Ascending aorta (tissue), 2 donors: ENCODE data around the gene IFNL2. TPM values are rescaled to one million over a fixed set of nuclear protein-coding genes. Genes with fewer than 3 reads are reported as not detected.

Experiments
- DNase-seq, 2 donors: peaks; one replicate each; pipeline ENCODE4 v3.0.0-alpha.2; 2019; ENCODE audit warnings: low spot score in 2 of 2
- H3K27ac ChIP-seq, 2 donors: fragments of 200-600 bp; sonication (generic); one replicate each; pipeline ENCODE4 v1.5.1; 2016 to 2017; ENCODE audit warnings: mild to moderate bottlenecking in 1 of 2
- H3K27me3 ChIP-seq: fragments of 200-600 bp; sonication (generic); one replicate; pipeline ENCODE4 v1.5.1; 2017
- H3K36me3 ChIP-seq, 2 donors: fragments of 200-600 bp; sonication (generic); one replicate each; pipeline ENCODE4 v1.5.1; 2016
- H3K4me1 ChIP-seq, 2 donors: fragments of 200-600 bp; sonication (generic); one replicate each; pipeline ENCODE4 v1.5.1; 2016 to 2017; ENCODE audit warnings: mild to moderate bottlenecking in 1 of 2
- H3K4me3 ChIP-seq, 2 donors: fragments of 200-600 bp; sonication (generic); one replicate each; pipeline ENCODE4 v1.5.1; 2016 to 2017; ENCODE audit warnings: mild to moderate bottlenecking in 1 of 2
- H3K9me3 ChIP-seq, 2 donors: fragments of 200-600 bp; sonication (generic); one replicate each; pipeline ENCODE4 v1.5.1; 2016
- intact Hi-C: fragments of 100-400 bp; cut with DNase I; formaldehyde crosslinking; loops from one replicate; pipeline ENCODE4 v1.15.1; 2023
- total RNA-seq: library from RNA; depleted of rRNA; stranded (reverse); fragments of >200 nt; gene quantifications from one replicate; pipeline ENCODE4 v1.1.0, GENCODE V29; 2016
- TF ChIP-seq, protein P1 (sequence below), 3 experiments: fragments of 200-600 bp in 2 of 3; fragments of 450-650 bp in 1 of 3; sonication (generic) in 2 of 3; IDR thresholded peaks; one replicate each; pipeline ENCODE4 v1.5.1; 2016 to 2019; ENCODE audit warnings: antibody characterized with exemption in 3 of 3, mild to moderate bottlenecking in 1 of 3, moderate library complexity in 1 of 3

The IFNL2 gene
- total RNA-seq, 1 donor from 2014 or later = not detected

DNA sequence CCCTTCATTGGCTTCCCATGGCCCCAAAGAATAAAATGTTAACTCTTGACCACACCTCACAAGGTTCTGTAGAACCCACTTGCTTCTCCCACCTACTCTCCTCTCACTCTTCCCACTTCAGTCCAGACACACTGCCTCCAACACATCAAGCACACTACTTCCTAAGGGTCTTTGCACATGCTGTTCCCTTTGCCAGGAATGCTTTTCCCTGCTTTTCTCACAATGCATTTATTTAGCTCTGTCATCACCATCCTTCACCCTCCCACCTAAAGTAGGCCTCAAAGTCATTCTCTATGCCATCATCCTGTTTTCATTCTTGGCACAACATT, 36.0 kb downstream of the IFNL2 start:
- H3K36me3 ChIP-seq = no peaks in the 10 kb centered on the region
- TF ChIP-seq, protein P1, sequence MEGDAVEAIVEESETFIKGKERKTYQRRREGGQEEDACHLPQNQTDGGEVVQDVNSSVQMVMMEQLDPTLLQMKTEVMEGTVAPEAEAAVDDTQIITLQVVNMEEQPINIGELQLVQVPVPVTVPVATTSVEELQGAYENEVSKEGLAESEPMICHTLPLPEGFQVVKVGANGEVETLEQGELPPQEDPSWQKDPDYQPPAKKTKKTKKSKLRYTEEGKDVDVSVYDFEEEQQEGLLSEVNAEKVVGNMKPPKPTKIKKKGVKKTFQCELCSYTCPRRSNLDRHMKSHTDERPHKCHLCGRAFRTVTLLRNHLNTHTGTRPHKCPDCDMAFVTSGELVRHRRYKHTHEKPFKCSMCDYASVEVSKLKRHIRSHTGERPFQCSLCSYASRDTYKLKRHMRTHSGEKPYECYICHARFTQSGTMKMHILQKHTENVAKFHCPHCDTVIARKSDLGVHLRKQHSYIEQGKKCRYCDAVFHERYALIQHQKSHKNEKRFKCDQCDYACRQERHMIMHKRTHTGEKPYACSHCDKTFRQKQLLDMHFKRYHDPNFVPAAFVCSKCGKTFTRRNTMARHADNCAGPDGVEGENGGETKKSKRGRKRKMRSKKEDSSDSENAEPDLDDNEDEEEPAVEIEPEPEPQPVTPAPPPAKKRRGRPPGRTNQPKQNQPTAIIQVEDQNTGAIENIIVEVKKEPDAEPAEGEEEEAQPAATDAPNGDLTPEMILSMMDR (IDR thresholded peaks at IDR 0.05) = no peak
- H3K4me3 ChIP-seq = no peak overlapping the region
- peaks cover 7% of the 10 kb centered on the region for H3K27me3 ChIP-seq
- DNase-seq = no peak
- no peak overlapping the region for H3K27ac ChIP-seq
- no peaks in the 10 kb centered on the region for H3K9me3 ChIP-seq
- H3K4me1 ChIP-seq = no peaks in the 10 kb centered on the region
- intact Hi-C loops = no loop called here

DNA sequence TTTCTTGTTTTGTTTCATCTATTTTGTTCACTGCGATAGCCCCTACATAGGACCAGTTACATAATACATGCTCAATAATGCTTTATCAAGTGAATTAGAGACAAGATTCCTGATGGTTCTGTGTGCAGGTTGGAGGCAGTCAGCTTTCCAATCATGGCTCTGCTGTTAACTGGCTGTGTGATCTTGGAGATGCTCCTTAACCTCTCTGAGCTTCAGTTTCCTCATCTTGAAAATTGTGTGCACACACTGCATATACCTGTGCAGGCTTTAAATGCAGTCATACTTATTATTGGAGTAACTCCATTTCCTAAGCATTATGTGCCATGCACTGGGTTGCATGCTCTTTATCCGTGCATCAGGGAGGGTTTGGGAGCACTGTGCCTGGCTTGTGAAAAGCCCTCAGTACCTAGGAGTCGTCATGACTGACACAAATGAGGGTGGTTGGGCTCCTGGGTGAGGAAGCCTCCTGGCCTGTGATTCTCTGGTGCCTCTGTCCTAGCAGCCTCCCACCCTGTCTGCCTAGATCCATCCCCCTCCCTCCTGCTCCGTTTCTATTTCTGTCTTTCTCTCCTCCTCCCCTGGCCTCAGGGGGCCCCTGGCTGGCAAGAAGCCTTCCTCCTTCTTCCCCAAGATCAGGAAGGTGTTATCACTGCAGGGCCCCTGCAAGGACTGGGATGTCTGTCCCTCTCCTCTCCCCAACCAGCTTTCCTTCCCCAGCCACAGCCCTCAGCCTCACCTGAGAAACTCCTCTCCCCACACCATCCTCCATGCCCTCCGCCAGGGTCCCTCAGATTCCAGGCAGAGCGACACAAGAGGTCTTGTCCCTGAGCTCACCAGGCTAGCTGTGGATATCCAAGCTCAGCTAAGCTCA, 36.7 kb downstream of the IFNL2 start:
- Histone ChIP-seq H3K27me3 (peaks cover 7% of the 10 kb centered on the region), H3K9me3 (no peaks in the 10 kb centered on the region)
- intact Hi-C loops = no loop called here

DNA sequence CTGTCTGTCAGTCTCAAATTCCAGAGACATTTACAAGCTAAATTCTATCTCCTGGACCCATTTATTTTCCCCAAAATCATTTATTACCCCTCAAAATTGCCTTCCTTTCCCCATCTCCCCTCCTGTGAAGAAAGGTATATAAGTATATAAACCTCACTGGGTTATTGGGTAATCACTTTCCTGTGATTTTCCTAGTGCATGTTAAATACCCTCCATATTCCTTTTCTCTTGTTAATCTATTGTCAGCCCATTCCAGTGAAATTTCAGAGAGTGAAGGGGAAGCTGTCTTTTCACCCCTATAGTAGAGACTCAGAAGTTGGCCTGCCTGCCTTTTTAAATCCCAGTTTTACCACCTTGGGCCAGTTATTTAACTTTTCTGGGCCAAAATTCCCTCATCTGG, 37.9 kb downstream of the IFNL2 start:
- peaks cover 7% of the 10 kb centered on the region for H3K27me3 ChIP-seq
- no peak for DNase-seq
- no peak overlapping the region for H3K27ac ChIP-seq
- TF ChIP-seq, protein P1 (IDR thresholded peaks at IDR 0.05) = no peak
- no peaks in the 10 kb centered on the region for H3K36me3 ChIP-seq
- intact Hi-C loops = no loop called here
- H3K4me3 ChIP-seq = no peak overlapping the region
- no peaks in the 10 kb centered on the region for H3K9me3 ChIP-seq
- no peaks in the 10 kb centered on the region for H3K4me1 ChIP-seq

More for the DNA sequence above, 36.7 kb downstream of the IFNL2 start:
- H3K36me3 ChIP-seq = no peaks in the 10 kb centered on the region
- TF ChIP-seq, protein P1 (IDR thresholded peaks at IDR 0.05) = no peak
- DNase-seq = peak in 1 of 2 donors; percentile 45
- H3K4me1 ChIP-seq = no peaks in the 10 kb centered on the region
- H3K4me3 ChIP-seq = no peak overlapping the region
- no peak overlapping the region for H3K27ac ChIP-seq

DNA sequence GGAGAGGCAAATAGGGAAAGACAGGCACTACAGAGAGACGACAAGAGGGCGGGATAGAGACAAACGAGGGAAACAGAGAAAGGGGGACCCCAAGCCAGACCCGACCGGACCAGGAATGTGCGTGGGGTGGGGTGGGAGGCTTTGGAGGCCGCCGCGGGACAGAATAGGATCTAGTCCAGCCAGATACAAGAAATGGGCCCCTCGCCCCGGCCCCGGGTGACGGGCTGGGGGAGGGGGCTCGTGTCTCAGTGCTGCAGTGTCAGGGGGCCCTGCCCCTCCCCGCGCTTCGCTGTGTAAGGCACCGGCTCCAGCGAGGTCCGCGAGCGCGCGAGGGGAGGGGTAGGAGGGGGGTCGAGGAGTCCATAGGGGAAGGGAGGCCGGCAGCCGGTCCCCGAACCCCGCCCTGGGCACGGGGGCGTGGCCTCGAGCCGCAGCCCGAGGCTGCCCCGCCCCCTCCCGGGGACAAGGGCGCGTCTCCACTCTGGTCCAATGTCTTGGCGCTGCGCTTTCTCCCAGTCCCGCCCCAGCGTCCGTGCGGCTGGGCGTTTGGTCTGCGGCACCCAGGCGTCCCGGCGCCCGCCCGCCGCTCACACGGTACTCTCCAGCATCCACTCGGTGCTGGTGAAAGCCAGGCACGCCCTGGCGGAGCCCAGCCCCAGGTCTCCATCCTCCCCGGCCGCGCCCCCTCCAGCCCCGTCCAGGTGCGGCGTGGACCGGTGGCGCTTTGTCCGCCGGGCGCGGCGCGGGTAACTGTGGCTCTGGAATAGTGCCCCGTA, 39.0 kb downstream of the IFNL2 start:
- DNase-seq = peak in 1 of 2 donors; percentile 8
- TF ChIP-seq, protein P1 (IDR thresholded peaks at IDR 0.05) = no peak
- Histone ChIP-seq H3K27me3 (peaks cover 7% of the 10 kb centered on the region), H3K27ac (no peak overlapping the region), H3K4me1 (no peaks in the 10 kb centered on the region), H3K36me3 (no peaks in the 10 kb centered on the region), H3K9me3 (no peaks in the 10 kb centered on the region), H3K4me3 (peak overlapping the region in 1 of 2 donors; percentile 21)
- intact Hi-C loops = no loop called here

DNA sequence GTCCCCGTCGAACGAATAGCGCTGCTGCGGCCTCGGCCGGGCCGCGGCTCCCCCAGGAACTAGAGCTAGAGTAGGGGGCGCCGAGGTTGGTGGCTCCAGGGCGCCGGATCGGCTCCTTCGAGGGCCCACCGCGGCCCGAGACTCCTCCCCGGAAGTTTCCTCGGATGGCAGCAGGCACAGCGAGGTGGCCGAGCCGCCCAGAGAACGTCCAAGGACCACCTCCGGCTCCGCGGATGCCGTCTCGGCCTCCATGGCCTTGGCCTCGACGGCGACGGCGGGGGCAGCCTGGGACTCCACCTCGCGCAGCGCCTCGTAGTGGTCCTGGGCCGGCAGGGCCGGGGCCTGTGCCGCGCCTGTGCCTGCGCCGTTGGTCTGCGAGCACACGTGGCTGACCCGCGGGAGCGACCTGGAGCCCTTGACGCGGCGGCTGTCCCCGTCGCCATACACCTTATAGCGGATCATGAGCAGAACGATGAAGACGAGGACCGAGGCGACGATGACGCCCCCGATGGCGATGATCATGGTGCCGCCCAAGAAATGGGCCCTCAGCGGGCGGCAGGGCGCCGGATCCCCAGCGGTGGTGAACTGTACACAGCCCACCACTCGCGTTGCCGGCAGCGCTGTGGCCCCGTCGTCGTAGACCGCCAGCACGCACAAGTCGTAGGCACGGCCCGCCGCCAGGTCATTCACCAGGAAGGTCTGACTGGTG, 39.8 kb downstream of the IFNL2 start:
- H3K9me3 ChIP-seq = no peaks in the 10 kb centered on the region
- H3K4me1 ChIP-seq = no peaks in the 10 kb centered on the region
- H3K4me3 ChIP-seq = peak overlapping the region in 1 of 2 donors; percentile 17
- intact Hi-C loops = no loop called here
- TF ChIP-seq, protein P1 (IDR thresholded peaks at IDR 0.05) = no peak
- no peak overlapping the region for H3K27ac ChIP-seq
- peaks cover 7% of the 10 kb centered on the region for H3K27me3 ChIP-seq
- DNase-seq = no peak
- no peaks in the 10 kb centered on the region for H3K36me3 ChIP-seq
